Measurements from ENCODE around the gene ZRANB1.

ZRANB1 gene

GRCh38 chr10:124918191-124918830, 23.6 kb upstream of the ZRANB1 start:
- H3K9ac ChIP-seq (ENCODE audit: low read depth in 1 of 2, low read length in 2 of 2), result peak overlapping the region; percentile 78 to 95
- no peaks in the 10 kb centered on the region for H3K27me3 ChIP-seq (ENCODE audit: control insufficient read depth in 1 of 2, insufficient read depth in 2 of 2, low read length in 2 of 2)
- peaks cover 15 to 17% of the 10 kb centered on the region in 2 donors for H3K4me1 ChIP-seq (ENCODE audit: control insufficient read depth in 1 of 2, insufficient read depth in 2 of 2, low read length in 2 of 2)
- peaks cover 0 to 6% of the 10 kb centered on the region in 2 donors for H3K36me3 ChIP-seq (ENCODE audit: control insufficient read depth in 1 of 2, insufficient read depth in 2 of 2, low read length in 2 of 2)
- H3K4me3 ChIP-seq (ENCODE audit: low read depth in 1 of 2, low read length in 2 of 2), result peak overlapping the region; percentile 80 to 97
- H3K27ac ChIP-seq (ENCODE audit: low read depth, low read length), result no peak overlapping the region
- H3K9me3 ChIP-seq (ENCODE audit: control insufficient read depth in 1 of 2, low read length in 2 of 2), result no peaks in the 10 kb centered on the region

GRCh38 chr10:124918906-124919305, 23.0 kb upstream of the ZRANB1 start:
- Histone ChIP-seq H3K27ac (ENCODE audit: low read depth, low read length) (no peak overlapping the region), H3K4me1 (ENCODE audit: control insufficient read depth in 1 of 2, insufficient read depth in 2 of 2, low read length in 2 of 2) (peaks cover 15 to 17% of the 10 kb centered on the region in 2 donors), H3K9ac (ENCODE audit: low read depth in 1 of 2, low read length in 2 of 2) (peak overlapping the region; percentile 16 to 78), H3K36me3 (ENCODE audit: control insufficient read depth in 1 of 2, insufficient read depth in 2 of 2, low read length in 2 of 2) (peaks cover 0 to 6% of the 10 kb centered on the region in 2 donors), H3K27me3 (ENCODE audit: control insufficient read depth in 1 of 2, insufficient read depth in 2 of 2, low read length in 2 of 2) (no peaks in the 10 kb centered on the region), H3K9me3 (ENCODE audit: control insufficient read depth in 1 of 2, low read length in 2 of 2) (no peaks in the 10 kb centered on the region), H3K4me3 (ENCODE audit: low read depth in 1 of 2, low read length in 2 of 2) (peak overlapping the region in 1 of 2 donors; percentile 97)

GRCh38 chr10:124921261-124921660, 20.7 kb upstream of the ZRANB1 start:
- Histone ChIP-seq H3K27ac (ENCODE audit: low read depth, low read length) (no peak overlapping the region), H3K27me3 (ENCODE audit: control insufficient read depth in 1 of 2, insufficient read depth in 2 of 2, low read length in 2 of 2) (no peaks in the 10 kb centered on the region)

GRCh38 chr10:124923684-124924083, 18.2 kb upstream of the ZRANB1 start:
- no peak overlapping the region for H3K4me3 ChIP-seq (ENCODE audit: low read depth in 1 of 2, low read length in 2 of 2)
- H3K27ac ChIP-seq (ENCODE audit: low read depth, low read length), result no peak overlapping the region
- H3K36me3 ChIP-seq (ENCODE audit: control insufficient read depth in 1 of 2, insufficient read depth in 2 of 2, low read length in 2 of 2), result peaks cover 0 to 6% of the 10 kb centered on the region in 2 donors
- no peak overlapping the region for H3K9ac ChIP-seq (ENCODE audit: low read depth in 1 of 2, low read length in 2 of 2)
- peaks cover 3 to 5% of the 10 kb centered on the region in 2 donors for H3K4me1 ChIP-seq (ENCODE audit: control insufficient read depth in 1 of 2, insufficient read depth in 2 of 2, low read length in 2 of 2)
- no peaks in the 10 kb centered on the region for H3K9me3 ChIP-seq (ENCODE audit: control insufficient read depth in 1 of 2, low read length in 2 of 2)
- H3K27me3 ChIP-seq (ENCODE audit: control insufficient read depth in 1 of 2, insufficient read depth in 2 of 2, low read length in 2 of 2), result no peaks in the 10 kb centered on the region

More at GRCh38 chr10:124921261-124921660, 20.7 kb upstream of the ZRANB1 start:
- Histone ChIP-seq H3K4me1 (ENCODE audit: control insufficient read depth in 1 of 2, insufficient read depth in 2 of 2, low read length in 2 of 2) (peaks cover 7 to 12% of the 10 kb centered on the region in 2 donors), H3K36me3 (ENCODE audit: control insufficient read depth in 1 of 2, insufficient read depth in 2 of 2, low read length in 2 of 2) (peaks cover 0 to 6% of the 10 kb centered on the region in 2 donors), H3K9me3 (ENCODE audit: control insufficient read depth in 1 of 2, low read length in 2 of 2) (no peaks in the 10 kb centered on the region), H3K4me3 (ENCODE audit: low read depth in 1 of 2, low read length in 2 of 2) (no peak overlapping the region), H3K9ac (ENCODE audit: low read depth in 1 of 2, low read length in 2 of 2) (no peak overlapping the region)

- Histone ChIP-seq H3K9ac (ENCODE audit: low read depth in 1 of 2, low read length in 2 of 2) (no peak overlapping the region), H3K4me1 (ENCODE audit: control insufficient read depth in 1 of 2, insufficient read depth in 2 of 2, low read length in 2 of 2) (no peaks in the 10 kb centered on the region), H3K4me3 (ENCODE audit: low read depth in 1 of 2, low read length in 2 of 2) (no peak overlapping the region), H3K9me3 (ENCODE audit: control insufficient read depth in 1 of 2, low read length in 2 of 2) (no peaks in the 10 kb centered on the region), H3K27ac (ENCODE audit: low read depth, low read length) (no peak overlapping the region), H3K36me3 (ENCODE audit: control insufficient read depth in 1 of 2, insufficient read depth in 2 of 2, low read length in 2 of 2) (peaks cover 0 to 6% of the 10 kb centered on the region in 2 donors), H3K27me3 (ENCODE audit: control insufficient read depth in 1 of 2, insufficient read depth in 2 of 2, low read length in 2 of 2) (no peaks in the 10 kb centered on the region)
These were observed 15.4 kb upstream of the ZRANB1 start for GRCh38 chr10:124926548-124926947.

GRCh38 chr10:124928087-124928486, 13.8 kb upstream of the ZRANB1 start:
- H3K36me3 ChIP-seq (ENCODE audit: control insufficient read depth in 1 of 2, insufficient read depth in 2 of 2, low read length in 2 of 2), result no peaks in the 10 kb centered on the region
- no peak overlapping the region for H3K9ac ChIP-seq (ENCODE audit: low read depth in 1 of 2, low read length in 2 of 2)
- no peaks in the 10 kb centered on the region for H3K4me1 ChIP-seq (ENCODE audit: control insufficient read depth in 1 of 2, insufficient read depth in 2 of 2, low read length in 2 of 2)
- H3K9me3 ChIP-seq (ENCODE audit: control insufficient read depth in 1 of 2, low read length in 2 of 2), result no peaks in the 10 kb centered on the region
- no peaks in the 10 kb centered on the region for H3K27me3 ChIP-seq (ENCODE audit: control insufficient read depth in 1 of 2, insufficient read depth in 2 of 2, low read length in 2 of 2)
- no peak overlapping the region for H3K4me3 ChIP-seq (ENCODE audit: low read depth in 1 of 2, low read length in 2 of 2)
- no peak overlapping the region for H3K27ac ChIP-seq (ENCODE audit: low read depth, low read length)

- no peak overlapping the region for H3K9ac ChIP-seq (ENCODE audit: low read depth in 1 of 2, low read length in 2 of 2)
- H3K27ac ChIP-seq (ENCODE audit: low read depth, low read length), result no peak overlapping the region
- H3K36me3 ChIP-seq (ENCODE audit: control insufficient read depth in 1 of 2, insufficient read depth in 2 of 2, low read length in 2 of 2), result no peaks in the 10 kb centered on the region
- no peaks in the 10 kb centered on the region for H3K9me3 ChIP-seq (ENCODE audit: control insufficient read depth in 1 of 2, low read length in 2 of 2)
- no peak overlapping the region for H3K4me3 ChIP-seq (ENCODE audit: low read depth in 1 of 2, low read length in 2 of 2)
- H3K4me1 ChIP-seq (ENCODE audit: control insufficient read depth in 1 of 2, insufficient read depth in 2 of 2, low read length in 2 of 2), result peaks cover 1 to 3% of the 10 kb centered on the region in 2 donors
- H3K27me3 ChIP-seq (ENCODE audit: control insufficient read depth in 1 of 2, insufficient read depth in 2 of 2, low read length in 2 of 2), result no peaks in the 10 kb centered on the region
These were observed 13.4 kb upstream of the ZRANB1 start for GRCh38 chr10:124928545-124928944.

- no peaks in the 10 kb centered on the region for H3K9me3 ChIP-seq (ENCODE audit: control insufficient read depth in 1 of 2, low read length in 2 of 2)
- peaks cover 5 to 6% of the 10 kb centered on the region in 2 donors for H3K4me1 ChIP-seq (ENCODE audit: control insufficient read depth in 1 of 2, insufficient read depth in 2 of 2, low read length in 2 of 2)
- H3K27me3 ChIP-seq (ENCODE audit: control insufficient read depth in 1 of 2, insufficient read depth in 2 of 2, low read length in 2 of 2), result no peaks in the 10 kb centered on the region
- no peak overlapping the region for H3K27ac ChIP-seq (ENCODE audit: low read depth, low read length)
- H3K9ac ChIP-seq (ENCODE audit: low read depth in 1 of 2, low read length in 2 of 2), result no peak overlapping the region
- no peak overlapping the region for H3K4me3 ChIP-seq (ENCODE audit: low read depth in 1 of 2, low read length in 2 of 2)
- no peaks in the 10 kb centered on the region for H3K36me3 ChIP-seq (ENCODE audit: control insufficient read depth in 1 of 2, insufficient read depth in 2 of 2, low read length in 2 of 2)
These were observed 6.0 kb upstream of the ZRANB1 start for GRCh38 chr10:124935946-124936345.

- Histone ChIP-seq H3K27ac (ENCODE audit: low read depth, low read length) (no peak overlapping the region), H3K27me3 (ENCODE audit: control insufficient read depth in 1 of 2, insufficient read depth in 2 of 2, low read length in 2 of 2) (no peaks in the 10 kb centered on the region), H3K4me1 (ENCODE audit: control insufficient read depth in 1 of 2, insufficient read depth in 2 of 2, low read length in 2 of 2) (peaks cover 5 to 6% of the 10 kb centered on the region in 2 donors), H3K4me3 (ENCODE audit: low read depth in 1 of 2, low read length in 2 of 2) (no peak overlapping the region), H3K9ac (ENCODE audit: low read depth in 1 of 2, low read length in 2 of 2) (no peak overlapping the region), H3K9me3 (ENCODE audit: control insufficient read depth in 1 of 2, low read length in 2 of 2) (no peaks in the 10 kb centered on the region), H3K36me3 (ENCODE audit: control insufficient read depth in 1 of 2, insufficient read depth in 2 of 2, low read length in 2 of 2) (no peaks in the 10 kb centered on the region)
These were observed 5.1 kb upstream of the ZRANB1 start for GRCh38 chr10:124936813-124937212.

GRCh38 chr10:124939290-124939689, 2.6 kb upstream of the ZRANB1 start:
- Histone ChIP-seq H3K9me3 (ENCODE audit: control insufficient read depth in 1 of 2, low read length in 2 of 2) (no peaks in the 10 kb centered on the region), H3K4me3 (ENCODE audit: low read depth in 1 of 2, low read length in 2 of 2) (no peak overlapping the region), H3K27ac (ENCODE audit: low read depth, low read length) (no peak overlapping the region), H3K9ac (ENCODE audit: low read depth in 1 of 2, low read length in 2 of 2) (no peak overlapping the region), H3K27me3 (ENCODE audit: control insufficient read depth in 1 of 2, insufficient read depth in 2 of 2, low read length in 2 of 2) (no peaks in the 10 kb centered on the region), H3K4me1 (ENCODE audit: control insufficient read depth in 1 of 2, insufficient read depth in 2 of 2, low read length in 2 of 2) (peaks cover 9 to 12% of the 10 kb centered on the region in 2 donors), H3K36me3 (ENCODE audit: control insufficient read depth in 1 of 2, insufficient read depth in 2 of 2, low read length in 2 of 2) (peaks cover 0 to 4% of the 10 kb centered on the region in 2 donors)

Data from duodenal mucosa (tissue), 2 donors.